ENCODE data around the gene TACC2.
"Not testable (repeated sequence)": the region's sequence is repeated elsewhere in the genome, so short reads cannot be mapped to it uniquely, and the experiment has no call there.

TACC2 gene

DNA sequence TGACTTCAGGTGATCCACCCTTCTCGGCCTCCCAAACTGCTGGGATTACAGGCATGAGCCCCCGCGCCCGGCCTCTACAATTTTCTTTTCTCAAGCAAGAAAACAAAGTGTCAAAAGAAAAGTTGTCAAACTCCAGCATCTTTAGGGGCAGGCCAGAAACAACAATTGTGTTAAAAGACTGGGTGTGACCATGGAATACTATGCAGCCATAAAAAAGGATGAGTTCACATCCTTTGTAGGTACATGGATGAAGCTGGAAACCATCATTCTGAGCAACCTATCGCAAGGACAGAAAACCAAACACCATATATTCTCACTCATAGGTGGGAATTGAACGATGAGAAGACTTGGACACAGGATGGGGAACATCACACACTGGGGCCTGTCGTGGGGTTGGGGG lies 34.3 kb downstream of the TACC2 start:
- not testable (repeated sequence) for DNase-seq (ENCODE audit: low spot score)

DNA sequence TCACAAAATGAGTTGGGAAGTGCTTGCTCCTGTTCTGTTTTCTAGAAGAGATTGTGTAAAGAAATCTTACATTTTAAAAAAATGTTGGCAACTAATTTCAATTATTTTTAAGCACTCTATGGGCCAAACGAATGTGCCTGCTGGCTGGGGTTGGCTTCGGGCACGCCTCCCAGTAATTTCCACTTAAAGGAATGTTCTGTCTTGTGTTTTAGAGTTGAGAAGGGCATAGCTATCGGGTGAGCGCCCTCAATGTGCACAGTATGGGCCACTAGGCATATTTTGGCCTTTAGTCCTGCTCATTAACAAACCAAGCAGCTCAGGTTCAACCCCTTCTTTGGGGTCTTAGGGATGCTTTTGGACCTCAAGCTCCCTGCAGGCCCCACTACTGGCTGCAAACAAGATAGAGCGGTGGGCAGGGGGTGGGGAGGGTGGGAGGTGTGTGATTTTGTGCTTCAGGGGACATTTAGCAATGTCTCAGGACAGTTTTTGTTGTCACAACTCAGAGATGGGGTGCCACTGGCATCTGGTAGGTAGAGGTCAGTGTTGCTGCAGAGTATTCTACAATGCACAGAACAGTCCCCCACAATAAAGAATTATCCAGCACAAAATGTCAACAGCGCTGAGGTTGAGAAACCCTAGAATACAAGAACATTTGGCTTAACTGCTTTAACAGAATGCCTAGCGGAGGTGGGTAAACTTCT lies 40.7 kb downstream of the TACC2 start:
- no peak for DNase-seq (ENCODE audit: low spot score)

DNA sequence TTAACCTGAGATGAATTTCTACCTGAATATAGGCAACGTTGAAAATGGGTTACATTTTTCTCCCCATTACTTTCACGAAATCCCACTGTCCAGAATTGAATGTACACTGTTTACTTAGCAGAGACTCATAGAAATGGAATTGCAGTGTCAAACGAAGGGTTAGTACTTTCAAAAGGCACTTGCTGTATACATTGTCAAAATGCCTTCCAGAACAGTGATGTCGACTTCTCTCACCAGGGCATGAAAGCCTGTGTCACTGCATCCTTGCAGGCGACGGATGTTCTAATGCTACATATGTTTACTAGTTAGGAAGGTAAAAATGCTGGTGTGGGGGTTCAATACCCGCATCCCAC lies 41.2 kb downstream of the TACC2 start:
- DNase-seq (ENCODE audit: low spot score): no peak

DNA sequence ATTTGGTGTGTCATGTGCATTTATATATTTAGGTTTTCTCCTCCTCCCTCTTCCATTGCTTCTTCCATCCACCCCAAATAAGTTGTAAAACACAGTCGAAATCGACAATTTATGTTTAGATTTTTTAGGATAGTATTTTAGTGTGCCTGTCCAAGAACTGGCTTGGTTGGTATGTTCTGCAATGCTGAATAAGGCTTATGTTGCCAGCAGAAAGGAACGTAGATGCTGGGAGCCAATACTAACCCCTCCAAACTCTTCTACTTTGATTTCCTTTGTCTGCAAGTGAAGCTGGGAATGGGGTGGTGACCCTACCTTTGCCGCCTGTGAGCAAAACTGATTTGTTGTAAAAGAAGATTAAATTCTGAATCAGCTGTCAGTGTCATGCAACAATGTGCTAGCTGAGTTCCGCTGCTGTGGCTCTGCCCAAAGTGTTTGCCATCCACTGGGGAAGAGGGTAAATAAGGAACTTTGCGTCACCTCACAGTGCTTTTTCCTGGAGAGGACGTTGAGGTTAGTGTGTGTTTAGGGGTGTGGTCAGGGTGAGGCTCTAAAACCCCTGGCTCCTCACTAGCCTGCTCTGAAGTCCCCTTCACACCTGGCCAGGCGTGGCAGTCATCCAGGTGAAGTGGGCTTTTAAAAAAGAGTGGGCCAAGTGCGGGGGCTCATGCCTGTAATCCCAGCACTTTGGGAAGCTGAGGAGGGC lies 44.4 kb downstream of the TACC2 start:
- DNase-seq (ENCODE audit: low spot score): no peak

DNA sequence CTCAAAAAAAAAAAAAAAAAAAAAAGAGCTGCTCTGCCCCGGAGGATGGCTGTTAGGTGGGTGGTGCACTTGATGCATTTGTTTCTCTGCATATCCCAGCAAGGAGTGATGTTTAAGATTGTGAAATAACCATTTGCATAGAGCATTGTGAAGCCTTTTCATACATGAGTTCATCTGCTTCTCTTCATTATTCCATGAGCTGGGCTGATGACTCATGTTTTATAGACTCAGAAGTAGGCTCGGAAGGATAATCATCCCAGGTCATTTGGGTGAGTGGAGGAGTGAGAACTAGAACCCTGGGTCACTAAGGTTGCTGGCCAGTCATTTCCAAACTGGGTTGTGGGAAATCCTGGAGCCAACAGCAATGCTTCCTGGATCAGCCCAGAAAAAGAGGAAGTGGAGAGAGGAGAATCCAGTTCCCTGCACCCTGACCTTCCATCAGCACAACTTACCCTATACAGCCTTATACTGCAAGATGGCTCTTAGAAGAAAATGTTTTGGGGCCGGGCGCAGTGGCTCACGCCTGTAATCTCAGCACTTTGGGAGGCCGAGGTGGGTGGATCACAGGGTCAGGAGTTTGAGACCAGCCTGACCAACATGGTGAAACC lies 45.3 kb downstream of the TACC2 start:
- DNase-seq (ENCODE audit: low spot score): no peak

DNA sequence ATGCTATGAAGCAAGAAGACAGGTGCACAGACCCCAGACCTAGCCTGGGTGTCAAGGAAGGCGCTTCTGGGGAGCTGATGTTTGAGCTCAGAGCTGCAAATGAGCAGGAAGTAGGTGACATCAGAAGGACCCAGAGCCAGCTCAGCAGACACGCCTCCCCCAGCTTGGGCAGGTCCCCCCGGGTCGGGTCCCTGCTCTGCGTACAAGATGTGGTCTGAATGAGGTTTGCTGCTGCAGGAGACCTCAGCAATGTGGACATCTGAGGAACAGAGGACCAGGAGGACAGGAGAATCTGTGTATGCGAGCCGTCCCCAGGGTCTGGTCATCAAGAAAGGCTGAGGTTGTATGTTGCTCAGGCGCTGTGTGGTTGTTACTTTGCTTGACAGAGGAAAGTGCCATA lies 51.8 kb downstream of the TACC2 start:
- no peak for DNase-seq (ENCODE audit: low spot score)

DNA sequence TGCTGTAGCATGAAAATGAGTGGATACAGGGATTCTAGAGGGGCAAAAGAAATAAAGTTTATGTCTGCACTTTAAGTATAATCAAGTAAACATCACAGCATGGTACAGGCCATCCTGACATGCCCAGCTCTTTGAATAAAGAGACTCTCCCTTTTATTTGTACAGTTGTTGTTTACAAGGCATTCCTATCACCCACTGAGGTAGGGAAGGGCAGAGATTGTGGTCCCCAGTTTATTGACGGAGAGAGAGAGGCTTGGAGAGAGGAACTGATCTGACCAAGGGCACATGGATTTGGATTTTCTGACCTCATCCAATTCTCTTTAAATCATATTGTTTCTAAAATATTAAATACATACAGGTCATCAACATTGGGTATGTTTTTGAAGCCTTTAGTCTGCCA lies 53.9 kb downstream of the TACC2 start:
- DNase-seq (ENCODE audit: low spot score): no peak

DNA sequence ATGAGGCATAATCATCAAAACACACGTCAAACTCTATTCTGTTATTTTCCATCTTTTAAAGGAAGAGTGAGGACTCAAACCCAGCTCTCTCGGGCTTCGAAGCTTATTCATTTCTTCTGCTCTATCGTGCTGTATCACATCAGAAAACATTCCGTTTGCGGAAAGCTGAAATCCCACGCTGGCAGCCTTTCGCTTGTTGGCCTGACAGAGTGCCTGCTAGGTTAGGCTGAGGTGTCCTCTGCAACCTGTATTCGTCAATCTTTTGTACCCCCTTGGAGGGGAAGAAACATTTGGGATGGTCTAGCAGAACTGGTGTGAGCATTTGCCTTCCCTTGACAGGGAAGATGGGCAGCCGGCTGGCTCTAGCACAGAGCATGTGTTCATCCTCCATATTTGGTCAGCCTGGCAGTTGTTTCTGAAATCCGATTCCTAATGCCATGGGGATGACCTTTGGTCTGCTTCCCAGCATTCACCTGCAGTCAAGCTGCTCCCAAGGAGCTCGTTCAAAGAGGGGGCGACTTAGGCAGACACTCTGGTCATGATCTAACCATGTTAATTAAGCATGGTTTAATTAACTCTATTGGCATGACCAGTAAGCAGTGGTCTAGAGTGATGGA lies 55.2 kb downstream of the TACC2 start:
- peak; percentile 62 for DNase-seq (ENCODE audit: low spot score)

DNA sequence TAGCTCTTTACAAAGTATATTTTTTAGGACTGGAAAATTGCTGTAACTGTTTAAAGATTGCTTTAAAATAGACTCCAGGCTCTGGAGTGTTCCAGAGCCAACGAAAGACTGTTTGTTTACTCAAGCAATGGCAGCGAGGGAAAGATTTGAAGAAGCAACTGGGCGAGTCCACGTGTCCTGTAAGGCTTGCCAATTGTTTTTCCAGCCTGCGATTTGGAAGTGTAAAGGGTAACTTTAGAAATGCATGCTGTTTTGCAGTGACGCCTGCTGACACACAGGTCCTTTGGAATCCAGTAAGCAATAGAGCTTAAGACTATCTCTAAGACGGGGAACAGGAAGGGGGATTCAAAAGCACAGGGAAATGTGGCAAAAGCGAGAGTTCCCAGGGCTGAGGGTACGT lies 55.8 kb downstream of the TACC2 start:
- no peak for DNase-seq (ENCODE audit: low spot score)

DNA sequence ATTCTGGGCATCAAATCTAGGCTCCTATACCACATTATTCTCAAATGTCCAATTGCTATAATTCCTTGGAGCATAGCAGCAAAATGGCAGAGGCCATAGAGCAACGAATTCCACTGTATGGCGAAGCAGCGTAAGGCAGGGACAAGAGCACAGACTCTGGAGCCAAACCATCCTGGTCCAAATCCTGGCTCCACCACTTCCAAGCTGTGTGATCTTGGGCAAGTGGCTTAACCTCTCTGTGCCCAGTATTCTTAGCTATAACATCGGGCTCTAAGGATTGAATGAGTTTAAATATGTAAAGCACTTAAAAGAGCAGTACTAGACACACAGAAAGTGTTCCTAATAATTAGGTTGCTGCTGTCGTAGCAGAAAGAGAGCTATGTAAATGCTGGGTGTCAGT lies 56.2 kb downstream of the TACC2 start:
- DNase-seq (ENCODE audit: low spot score): no peak

DNA sequence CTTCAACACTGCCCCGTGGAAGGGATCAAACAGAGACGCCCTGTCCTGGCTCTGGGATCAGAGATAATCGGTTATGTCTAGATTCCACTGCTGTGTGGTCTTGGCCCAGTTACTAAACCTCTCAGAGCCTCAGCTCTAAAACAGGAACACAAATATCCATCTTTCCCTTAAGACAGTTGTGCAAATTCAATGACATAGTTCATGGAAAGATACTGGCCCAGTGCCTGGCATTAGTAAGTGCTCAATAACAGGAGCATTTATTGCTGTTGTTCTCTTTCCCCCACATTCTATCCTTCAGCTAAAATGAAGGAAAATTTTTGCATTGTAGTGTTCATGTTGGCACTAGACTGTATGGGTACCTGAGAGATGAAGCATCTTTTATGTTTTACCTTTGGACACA lies 58.6 kb downstream of the TACC2 start:
- DNase-seq (ENCODE audit: low spot score): no peak

DNA sequence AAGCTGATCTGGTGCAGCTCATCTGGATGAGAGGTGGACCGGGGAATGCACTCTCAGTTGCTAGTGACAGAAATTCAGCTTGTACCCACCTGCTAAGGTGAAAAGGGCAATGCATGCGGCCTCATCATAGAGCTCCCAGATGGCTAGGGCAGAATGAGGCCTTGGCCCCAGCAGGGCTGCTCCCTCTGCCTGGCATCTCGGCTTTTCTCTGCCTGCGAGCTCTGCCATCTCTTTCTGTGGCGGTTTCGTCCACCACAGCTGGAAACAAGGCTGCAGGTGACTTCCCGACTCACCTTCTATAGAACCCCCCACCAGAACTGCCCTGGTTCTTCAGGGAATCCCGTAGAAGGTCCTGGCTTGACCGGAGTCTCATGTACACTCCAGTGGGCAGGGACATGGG lies 60.1 kb downstream of the TACC2 start:
- no peak for DNase-seq (ENCODE audit: low spot score)

DNA sequence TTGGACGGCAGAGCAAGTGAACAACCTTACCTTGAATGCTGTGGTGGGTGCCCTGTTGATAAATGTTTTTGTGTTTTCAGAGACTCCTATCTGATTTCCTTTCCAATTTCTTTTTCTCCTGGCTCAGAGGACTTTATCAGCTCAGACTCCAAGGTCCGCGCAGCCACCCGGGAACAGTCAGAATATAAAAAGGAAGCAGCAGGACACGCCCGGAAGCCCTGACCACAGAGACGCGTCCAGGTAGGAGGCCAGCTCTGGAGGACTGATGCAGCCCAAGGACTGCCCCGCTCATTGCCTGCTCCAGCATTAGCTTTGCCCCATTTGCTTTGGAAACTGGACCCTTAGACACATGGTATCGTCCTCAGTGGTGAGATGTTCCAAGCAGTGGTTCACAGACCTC lies 61.3 kb downstream of the TACC2 start:
- no peak for DNase-seq (ENCODE audit: low spot score)

DNA sequence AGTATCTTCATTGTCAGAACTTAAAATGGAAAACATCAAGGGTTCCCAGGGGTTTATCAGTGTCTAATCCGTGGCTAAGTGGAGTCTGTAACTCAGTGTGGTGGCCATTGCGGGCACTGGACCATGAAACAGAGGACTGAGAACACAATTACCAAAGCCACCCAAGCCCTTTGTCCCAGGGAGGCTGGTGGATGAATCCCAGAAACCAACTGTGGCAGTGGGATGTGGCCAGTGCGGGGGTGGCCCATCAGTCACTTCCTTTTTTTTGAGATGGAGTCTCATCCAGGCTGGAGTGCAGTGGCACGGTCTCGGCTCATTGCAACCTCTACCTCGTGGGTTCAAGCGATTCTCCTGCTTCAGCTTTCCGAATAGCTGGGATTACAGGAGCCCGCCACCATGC lies 61.8 kb downstream of the TACC2 start:
- no peak for DNase-seq (ENCODE audit: low spot score)

DNA sequence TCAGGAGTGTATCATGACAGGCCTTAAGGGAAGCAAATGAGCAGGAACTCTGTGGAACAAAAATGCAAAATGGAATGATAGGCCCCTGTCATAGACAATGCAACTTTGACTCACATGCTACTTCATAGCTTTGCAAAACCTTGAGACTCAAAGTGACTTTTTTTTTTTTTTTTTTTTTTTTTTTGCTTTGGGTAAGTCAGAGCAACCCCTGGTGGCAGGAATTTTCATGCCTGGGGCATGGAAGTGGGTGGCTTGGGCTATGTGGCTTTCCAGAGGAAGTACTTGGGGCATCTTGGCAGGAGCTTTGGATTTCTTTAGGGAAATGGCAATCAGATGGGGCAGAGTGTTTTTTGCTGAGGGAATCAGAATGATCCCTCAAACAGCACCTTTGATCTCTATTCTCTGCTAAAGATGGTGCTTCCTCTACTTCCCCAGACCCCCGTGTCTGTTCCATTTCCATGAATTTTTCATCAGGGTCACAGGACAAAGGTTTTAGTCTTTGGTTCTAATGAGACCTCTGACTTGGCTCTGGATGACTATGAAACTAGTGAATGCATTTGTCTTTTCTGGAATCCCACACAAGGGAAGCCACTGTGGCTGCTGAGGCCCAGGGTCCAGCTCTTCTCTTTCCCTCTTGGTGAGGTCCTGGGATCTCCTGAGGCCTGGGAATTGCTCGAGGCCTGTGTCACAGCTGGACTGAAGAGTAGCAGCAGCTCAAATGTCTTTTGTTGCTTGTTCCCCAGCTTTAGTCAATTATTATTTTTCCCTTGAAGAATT lies 62.8 kb downstream of the TACC2 start:
- DNase-seq (ENCODE audit: low spot score): peak; percentile 76

DNA sequence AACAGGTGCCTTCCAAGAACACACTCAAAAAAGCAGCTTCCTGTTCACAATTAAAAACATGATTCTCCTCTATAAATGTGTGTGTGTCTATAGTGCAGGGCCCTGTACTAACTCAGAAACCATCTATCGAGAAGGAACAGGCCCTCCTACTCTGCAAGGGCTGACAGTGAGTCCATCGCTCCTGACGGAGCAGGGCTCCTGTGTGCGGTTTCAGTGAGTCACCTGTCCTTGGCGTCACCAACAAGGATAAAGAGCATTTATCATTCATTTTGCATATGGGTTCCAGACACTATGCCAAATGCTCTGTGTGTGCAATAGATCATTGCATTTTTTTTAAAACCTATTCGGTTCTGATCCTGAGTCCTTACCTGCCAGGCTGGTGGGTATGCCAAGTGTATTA lies 63.7 kb downstream of the TACC2 start:
- no peak for DNase-seq (ENCODE audit: low spot score)

DNA sequence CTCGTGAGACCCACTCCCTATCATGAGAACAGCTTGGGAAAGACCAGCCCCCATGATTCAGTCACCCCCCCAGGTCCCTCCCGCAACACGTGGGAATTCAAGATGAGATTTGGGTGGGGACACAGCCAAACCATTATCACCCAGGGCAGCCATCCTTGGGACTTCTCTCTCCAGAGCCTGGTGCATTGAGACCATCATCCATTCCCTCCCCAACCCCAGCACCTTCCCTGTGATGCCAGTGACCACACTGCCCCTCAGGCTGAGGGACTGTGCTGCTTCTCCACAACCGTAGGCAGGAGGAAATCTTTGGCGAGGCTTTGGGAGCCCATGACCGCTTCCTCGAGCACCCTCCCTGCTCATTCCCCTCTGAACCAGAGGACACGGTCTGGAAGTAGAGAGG lies 64.4 kb downstream of the TACC2 start:
- DNase-seq (ENCODE audit: low spot score): no peak

DNA sequence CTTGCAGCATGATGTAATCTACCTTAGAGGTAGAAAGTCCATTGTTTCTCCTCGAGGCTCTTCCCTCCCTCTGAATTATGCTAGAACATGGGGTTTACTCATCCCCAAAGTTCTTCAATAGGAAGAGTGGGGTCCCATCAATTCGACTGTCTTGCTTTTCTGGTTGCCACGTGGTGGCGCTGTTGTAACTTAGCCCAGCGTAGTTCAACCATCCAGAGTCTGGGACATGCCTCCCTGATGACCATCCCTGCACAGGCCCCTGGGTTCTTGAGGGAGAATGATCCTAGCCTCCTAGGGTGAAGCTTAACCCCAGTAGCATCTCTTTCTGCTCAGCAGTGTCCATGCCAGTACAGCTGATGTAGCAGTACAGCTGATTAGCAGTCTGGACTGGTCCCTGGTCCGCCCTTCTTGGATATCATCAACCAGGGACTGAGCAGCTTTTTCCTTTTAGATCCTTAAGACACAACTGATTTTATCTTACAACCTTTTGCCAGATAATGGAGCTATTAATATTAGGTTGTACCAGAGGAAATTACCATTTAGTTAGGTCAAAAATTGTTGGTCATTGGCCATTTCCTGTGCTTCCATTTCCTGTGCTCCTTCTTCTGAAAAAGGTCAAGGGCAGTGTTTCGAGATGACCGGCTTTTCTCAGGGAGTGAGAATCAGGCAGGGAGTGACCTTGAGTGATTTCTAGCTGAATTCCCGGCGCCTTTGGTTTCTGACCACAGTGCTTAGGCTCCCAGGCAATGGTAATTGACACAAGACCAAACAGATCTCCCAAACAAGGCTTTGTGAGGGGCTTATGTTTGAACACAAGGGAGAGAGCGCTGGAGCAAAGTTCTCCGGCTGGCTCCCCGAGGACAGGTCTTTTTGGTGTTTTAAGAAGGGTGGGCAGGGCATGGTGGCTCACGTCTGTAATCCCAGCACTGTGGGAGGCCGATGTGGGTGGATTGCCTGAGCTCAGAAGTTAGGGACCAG lies 65.4 kb downstream of the TACC2 start:
- DNase-seq (ENCODE audit: low spot score): peak; percentile 69

DNA sequence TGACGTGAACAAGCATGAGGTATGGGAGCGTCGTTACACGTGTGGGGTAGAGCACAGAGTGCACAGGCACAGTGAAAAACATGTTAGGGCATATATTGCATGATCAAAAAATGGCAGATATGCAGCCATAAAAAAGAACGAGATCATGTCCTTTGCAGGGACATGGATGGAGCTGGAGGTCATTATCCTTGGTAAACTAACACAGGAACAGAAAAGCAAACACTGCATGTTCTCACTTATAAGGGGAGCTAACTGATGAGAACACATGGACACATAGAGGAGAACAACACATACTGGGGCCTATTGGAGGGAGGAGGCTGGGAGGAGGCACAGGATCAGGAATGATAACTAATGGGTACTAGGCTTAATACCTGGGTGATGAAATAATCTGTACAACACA lies 66.3 kb downstream of the TACC2 start:
- DNase-seq (ENCODE audit: low spot score): no peak

DNA sequence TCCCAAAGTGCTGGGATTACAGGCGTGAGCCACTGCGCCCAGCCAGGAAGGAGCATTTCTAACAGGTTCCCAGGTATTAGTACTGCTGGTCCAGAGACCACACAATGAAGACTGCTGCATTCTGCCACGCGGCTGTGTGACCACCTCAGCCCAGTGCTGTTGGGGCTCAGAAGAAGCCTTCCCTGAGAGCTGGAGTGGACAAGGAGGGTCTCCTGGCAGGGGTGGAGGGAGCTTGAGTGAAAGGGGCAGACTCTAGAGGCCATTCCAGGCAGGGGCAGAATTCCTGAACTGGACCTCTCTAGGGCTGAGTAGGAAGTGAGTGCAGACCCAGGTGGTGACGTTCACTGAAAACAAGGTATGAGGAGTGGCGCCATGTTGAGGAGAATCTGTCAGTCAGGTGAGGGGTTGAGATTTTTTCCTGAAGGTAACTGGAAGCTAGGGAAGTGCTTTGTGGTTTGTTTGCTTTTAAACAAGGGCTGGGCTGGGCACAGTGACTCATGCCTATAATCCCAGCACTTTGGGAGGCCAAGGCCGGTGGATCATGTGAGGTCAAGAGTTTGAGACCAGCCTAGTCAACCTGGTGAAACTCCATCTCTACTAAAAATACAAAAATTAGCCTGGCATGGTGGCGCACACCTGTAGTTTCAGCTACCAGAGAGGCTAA lies 67.6 kb downstream of the TACC2 start:
- DNase-seq (ENCODE audit: low spot score): no peak

Measured in ecto neural progenitor cell (in vitro differentiated cells).